HepG2 (cell line): ENCODE data around the gene ALG8. TPM values are rescaled to one million over a fixed set of nuclear protein-coding genes. Genes with fewer than 3 reads are reported as not detected.

Source experiments
- ATF7-NPFF ChIP-seq: sonication (generic); formaldehyde crosslinking; IDR thresholded peaks from 2 replicates; pipeline ENCODE4 v1.8.1; 2023; ENCODE audit warnings: mild to moderate bottlenecking, low read depth, missing genetic modification reagents, moderate library complexity
- CHD4 ChIP-seq: fragments of 200-600 bp; sonication (generic); IDR thresholded peaks from 2 replicates; pipeline ENCODE4 v1.7.0; 2017; ENCODE audit warnings: mild to moderate bottlenecking, low read length, borderline replicate concordance
- FLYWCH1 ChIP-seq: sonication (generic); formaldehyde crosslinking; IDR thresholded peaks from 2 replicates; pipeline ENCODE4 v1.8.1; 2023; ENCODE audit warnings: mild to moderate bottlenecking, missing genetic modification reagents
- GZF1 ChIP-seq: sonication (generic); formaldehyde crosslinking; IDR thresholded peaks from 2 replicates; pipeline ENCODE4 v1.5.1; 2020; ENCODE audit warnings: mild to moderate bottlenecking, missing genetic modification reagents
- HOXA3 ChIP-seq: sonication (generic); formaldehyde crosslinking; IDR thresholded peaks from 2 replicates; pipeline ENCODE4 v1.5.0; 2020; ENCODE audit warnings: missing genetic modification reagents
- NCOA5 ChIP-seq: sonication (generic); formaldehyde crosslinking; IDR thresholded peaks from 2 replicates; pipeline ENCODE4 v1.4.0; 2020; ENCODE audit warnings: missing genetic modification reagents
- RCOR2 ChIP-seq: IDR thresholded peaks from 2 replicates; pipeline ENCODE4 v1.6.1; 2016; ENCODE audit warnings: missing biosample characterization, missing genetic modification reagents
- SETDB1 ChIP-seq: sonication (generic); formaldehyde crosslinking; IDR thresholded peaks from 2 replicates; pipeline ENCODE4 v1.5.1; 2020; ENCODE audit warnings: missing genetic modification reagents, mild to moderate bottlenecking, borderline replicate concordance
- TGIF2 ChIP-seq: IDR thresholded peaks from 2 replicates; pipeline ENCODE4 v1.6.1; 2016; ENCODE audit warnings: control low read depth, missing compliant biosample characterization
- ZFP36 ChIP-seq: fragments of 150-350 bp; IDR thresholded peaks from 2 replicates; pipeline ENCODE4 v1.6.1; 2018; ENCODE audit warnings: borderline replicate concordance, low read length, low read depth; ENCODE audit not compliant: partially characterized antibody
- ZNF367 ChIP-seq: sonication (generic); formaldehyde crosslinking; IDR thresholded peaks from 2 replicates; pipeline ENCODE4 v1.4.0; 2020; ENCODE audit warnings: missing genetic modification reagents, borderline replicate concordance
- ZNF382 ChIP-seq: sonication (generic); formaldehyde crosslinking; IDR thresholded peaks from 2 replicates; pipeline ENCODE4 v1.5.0; 2020; ENCODE audit warnings: missing genetic modification reagents, mild to moderate bottlenecking, borderline replicate concordance
- ZSCAN12 ChIP-seq: sonication (generic); formaldehyde crosslinking; IDR thresholded peaks from 2 replicates; pipeline ENCODE4 v1.9.0; 2021; ENCODE audit warnings: mild to moderate bottlenecking, missing genetic modification reagents
- polyA plus RNA-seq, 8 experiments: library from polyadenylated mRNA; depleted of rRNA in 3 of 8; stranded (reverse) in 7 of 8; unstranded in 1 of 8; fragments of >200 nt; fragmentation: Illumina TruSeq in 4 of 8; extraction: Trizol in 4 of 8; gene quantifications; 2 replicates each; pipeline versions ENCODE4 v1.2.1 to v1.2.3, GENCODE V29; 2011 to 2016; ENCODE audit warnings: low read depth in 4 of 8, missing spikeins in 1 of 8, mixed read lengths in 1 of 8; ENCODE audit not compliant: insufficient read depth in 1 of 8
- total RNA-seq, 5 experiments: library from RNA; depleted of rRNA; stranded (reverse); fragments of >200 nt; fragmentation: Illumina TruSeq; extraction: Trizol; gene quantifications; 2 replicates each; pipeline ENCODE4 v1.2.3, GENCODE V29; 2016; ENCODE audit warnings: low read depth in 1 of 5
- TF ChIP-seq, protein P1 (sequence below): sonication (generic); formaldehyde crosslinking; IDR thresholded peaks from 2 replicates; pipeline ENCODE4 v1.4.0; 2020; ENCODE audit warnings: missing genetic modification reagents
- TF ChIP-seq, protein P2 (sequence below): sonication (generic); formaldehyde crosslinking; IDR thresholded peaks from 2 replicates; pipeline ENCODE4 v1.4.0; 2020; ENCODE audit warnings: missing genetic modification reagents
- TF ChIP-seq, protein P3 (sequence below): sonication (generic); formaldehyde crosslinking; IDR thresholded peaks from 2 replicates; pipeline ENCODE4 v1.4.0; 2020; ENCODE audit warnings: missing genetic modification reagents
- TF ChIP-seq, protein P4 (sequence below): sonication (generic); formaldehyde crosslinking; IDR thresholded peaks from 2 replicates; pipeline ENCODE4; 2020; ENCODE audit warnings: missing genetic modification reagents, mild to moderate bottlenecking, borderline replicate concordance

ALG8 gene
- total and polyA plus RNA-seq, 2 of the 13 experiments (the other 11 are each of a cell fraction or from before 2014, with no cell fraction given) = 75.8 to 88.0 TPM

DNA sequence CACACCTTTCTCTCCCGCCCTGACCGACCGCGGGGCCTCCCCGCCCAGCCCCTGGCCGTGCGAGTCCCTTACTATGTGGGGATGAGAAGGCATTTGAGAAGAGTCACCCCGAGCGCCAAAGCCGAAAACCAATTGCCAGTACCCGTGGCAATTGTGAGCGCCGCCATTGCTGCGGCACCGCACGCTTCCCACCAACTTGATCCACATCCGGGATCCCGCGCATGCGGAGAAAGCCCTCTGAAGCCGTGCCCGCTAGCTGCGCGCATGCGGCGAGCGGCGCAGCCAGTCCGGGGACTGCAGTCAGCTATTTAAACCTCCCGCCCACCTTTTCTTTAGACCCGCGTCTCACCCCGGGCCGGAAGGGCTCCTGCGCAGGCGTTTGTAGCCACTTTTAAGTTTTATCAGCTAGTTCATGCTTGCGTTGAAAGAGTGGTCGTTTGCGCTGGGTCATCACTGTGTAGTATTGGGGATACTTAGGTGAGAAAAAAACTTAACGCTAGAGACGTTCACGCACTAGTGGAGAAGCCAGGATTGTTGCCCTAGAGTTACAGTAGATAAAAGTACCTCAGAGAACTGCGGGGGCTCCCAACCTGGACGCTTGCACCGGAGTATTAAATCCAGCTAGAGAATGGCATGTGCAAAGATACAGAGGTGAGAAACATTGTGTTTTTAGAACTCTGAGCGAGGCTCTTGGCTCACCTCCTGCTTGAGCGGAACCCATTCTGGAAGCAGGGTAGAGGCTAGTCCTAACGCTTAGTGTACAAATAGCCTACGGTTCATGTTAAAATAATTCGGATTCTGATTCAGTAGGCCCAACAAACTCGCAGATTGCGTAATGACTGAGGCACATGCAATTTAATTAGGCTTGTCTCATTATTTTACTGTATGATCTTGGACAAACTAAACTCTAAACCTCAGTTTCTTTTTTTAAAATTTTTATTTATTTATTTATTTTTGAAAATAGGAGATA lies at the start of gene ALG8 (continued):
- TF ChIP-seq GZF1 (CRISPR knock-in tag) (no peak), CHD4 (no peak), TGIF2 (CRISPR knock-in tag) (peak; percentile 55; the same call in 1 of the 2 replicates), HOXA3 (CRISPR knock-in tag) (peak; percentile 89), FLYWCH1 (CRISPR knock-in tag) (no peak), ATF7-NPFF (peak; percentile 86), ZNF367 (CRISPR knock-in tag) (peak; percentile 92; the same call in 1 of the 2 replicates), ZFP36 (no peak), ZSCAN12 (CRISPR knock-in tag) (peak; percentile 81), RCOR2 (no peak), NCOA5 (CRISPR knock-in tag) (no peak), SETDB1 (CRISPR knock-in tag) (no peak), ZNF382 (CRISPR knock-in tag) (no peak)
- TF ChIP-seq, protein P1, sequence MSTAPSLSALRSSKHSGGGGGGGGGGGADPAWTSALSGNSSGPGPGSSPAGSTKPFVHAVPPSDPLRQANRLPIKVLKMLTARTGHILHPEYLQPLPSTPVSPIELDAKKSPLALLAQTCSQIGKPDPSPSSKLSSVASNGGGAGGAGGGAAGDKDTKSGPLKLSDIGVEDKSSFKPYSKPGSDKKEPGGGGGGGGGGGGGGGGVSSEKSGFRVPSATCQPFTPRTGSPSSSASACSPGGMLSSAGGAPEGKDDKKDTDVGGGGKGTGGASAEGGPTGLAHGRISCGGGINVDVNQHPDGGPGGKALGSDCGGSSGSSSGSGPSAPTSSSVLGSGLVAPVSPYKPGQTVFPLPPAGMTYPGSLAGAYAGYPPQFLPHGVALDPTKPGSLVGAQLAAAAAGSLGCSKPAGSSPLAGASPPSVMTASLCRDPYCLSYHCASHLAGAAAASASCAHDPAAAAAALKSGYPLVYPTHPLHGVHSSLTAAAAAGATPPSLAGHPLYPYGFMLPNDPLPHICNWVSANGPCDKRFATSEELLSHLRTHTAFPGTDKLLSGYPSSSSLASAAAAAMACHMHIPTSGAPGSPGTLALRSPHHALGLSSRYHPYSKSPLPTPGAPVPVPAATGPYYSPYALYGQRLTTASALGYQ (CRISPR knock-in tag) = peak; percentile 67; the same call in 1 of the 2 replicates
- TF ChIP-seq, protein P2, sequence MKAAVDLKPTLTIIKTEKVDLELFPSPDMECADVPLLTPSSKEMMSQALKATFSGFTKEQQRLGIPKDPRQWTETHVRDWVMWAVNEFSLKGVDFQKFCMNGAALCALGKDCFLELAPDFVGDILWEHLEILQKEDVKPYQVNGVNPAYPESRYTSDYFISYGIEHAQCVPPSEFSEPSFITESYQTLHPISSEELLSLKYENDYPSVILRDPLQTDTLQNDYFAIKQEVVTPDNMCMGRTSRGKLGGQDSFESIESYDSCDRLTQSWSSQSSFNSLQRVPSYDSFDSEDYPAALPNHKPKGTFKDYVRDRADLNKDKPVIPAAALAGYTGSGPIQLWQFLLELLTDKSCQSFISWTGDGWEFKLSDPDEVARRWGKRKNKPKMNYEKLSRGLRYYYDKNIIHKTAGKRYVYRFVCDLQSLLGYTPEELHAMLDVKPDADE (CRISPR knock-in tag) = no peak
- TF ChIP-seq, protein P3, sequence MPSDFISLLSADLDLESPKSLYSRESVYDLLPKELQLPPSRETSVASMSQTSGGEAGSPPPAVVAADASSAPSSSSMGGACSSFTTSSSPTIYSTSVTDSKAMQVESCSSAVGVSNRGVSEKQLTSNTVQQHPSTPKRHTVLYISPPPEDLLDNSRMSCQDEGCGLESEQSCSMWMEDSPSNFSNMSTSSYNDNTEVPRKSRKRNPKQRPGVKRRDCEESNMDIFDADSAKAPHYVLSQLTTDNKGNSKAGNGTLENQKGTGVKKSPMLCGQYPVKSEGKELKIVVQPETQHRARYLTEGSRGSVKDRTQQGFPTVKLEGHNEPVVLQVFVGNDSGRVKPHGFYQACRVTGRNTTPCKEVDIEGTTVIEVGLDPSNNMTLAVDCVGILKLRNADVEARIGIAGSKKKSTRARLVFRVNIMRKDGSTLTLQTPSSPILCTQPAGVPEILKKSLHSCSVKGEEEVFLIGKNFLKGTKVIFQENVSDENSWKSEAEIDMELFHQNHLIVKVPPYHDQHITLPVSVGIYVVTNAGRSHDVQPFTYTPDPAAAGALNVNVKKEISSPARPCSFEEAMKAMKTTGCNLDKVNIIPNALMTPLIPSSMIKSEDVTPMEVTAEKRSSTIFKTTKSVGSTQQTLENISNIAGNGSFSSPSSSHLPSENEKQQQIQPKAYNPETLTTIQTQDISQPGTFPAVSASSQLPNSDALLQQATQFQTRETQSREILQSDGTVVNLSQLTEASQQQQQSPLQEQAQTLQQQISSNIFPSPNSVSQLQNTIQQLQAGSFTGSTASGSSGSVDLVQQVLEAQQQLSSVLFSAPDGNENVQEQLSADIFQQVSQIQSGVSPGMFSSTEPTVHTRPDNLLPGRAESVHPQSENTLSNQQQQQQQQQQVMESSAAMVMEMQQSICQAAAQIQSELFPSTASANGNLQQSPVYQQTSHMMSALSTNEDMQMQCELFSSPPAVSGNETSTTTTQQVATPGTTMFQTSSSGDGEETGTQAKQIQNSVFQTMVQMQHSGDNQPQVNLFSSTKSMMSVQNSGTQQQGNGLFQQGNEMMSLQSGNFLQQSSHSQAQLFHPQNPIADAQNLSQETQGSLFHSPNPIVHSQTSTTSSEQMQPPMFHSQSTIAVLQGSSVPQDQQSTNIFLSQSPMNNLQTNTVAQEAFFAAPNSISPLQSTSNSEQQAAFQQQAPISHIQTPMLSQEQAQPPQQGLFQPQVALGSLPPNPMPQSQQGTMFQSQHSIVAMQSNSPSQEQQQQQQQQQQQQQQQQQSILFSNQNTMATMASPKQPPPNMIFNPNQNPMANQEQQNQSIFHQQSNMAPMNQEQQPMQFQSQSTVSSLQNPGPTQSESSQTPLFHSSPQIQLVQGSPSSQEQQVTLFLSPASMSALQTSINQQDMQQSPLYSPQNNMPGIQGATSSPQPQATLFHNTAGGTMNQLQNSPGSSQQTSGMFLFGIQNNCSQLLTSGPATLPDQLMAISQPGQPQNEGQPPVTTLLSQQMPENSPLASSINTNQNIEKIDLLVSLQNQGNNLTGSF (CRISPR knock-in tag) = no peak; the same call in 1 of the 2 replicates
- TF ChIP-seq, protein P4, sequence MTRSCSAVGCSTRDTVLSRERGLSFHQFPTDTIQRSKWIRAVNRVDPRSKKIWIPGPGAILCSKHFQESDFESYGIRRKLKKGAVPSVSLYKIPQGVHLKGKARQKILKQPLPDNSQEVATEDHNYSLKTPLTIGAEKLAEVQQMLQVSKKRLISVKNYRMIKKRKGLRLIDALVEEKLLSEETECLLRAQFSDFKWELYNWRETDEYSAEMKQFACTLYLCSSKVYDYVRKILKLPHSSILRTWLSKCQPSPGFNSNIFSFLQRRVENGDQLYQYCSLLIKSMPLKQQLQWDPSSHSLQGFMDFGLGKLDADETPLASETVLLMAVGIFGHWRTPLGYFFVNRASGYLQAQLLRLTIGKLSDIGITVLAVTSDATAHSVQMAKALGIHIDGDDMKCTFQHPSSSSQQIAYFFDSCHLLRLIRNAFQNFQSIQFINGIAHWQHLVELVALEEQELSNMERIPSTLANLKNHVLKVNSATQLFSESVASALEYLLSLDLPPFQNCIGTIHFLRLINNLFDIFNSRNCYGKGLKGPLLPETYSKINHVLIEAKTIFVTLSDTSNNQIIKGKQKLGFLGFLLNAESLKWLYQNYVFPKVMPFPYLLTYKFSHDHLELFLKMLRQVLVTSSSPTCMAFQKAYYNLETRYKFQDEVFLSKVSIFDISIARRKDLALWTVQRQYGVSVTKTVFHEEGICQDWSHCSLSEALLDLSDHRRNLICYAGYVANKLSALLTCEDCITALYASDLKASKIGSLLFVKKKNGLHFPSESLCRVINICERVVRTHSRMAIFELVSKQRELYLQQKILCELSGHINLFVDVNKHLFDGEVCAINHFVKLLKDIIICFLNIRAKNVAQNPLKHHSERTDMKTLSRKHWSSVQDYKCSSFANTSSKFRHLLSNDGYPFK (CRISPR knock-in tag) = peak; percentile 96
